Glomerular visceral epithelial cell (primary cell): ENCODE measurements around the gene CCDC14.
"Not testable (repeated sequence)": the region's sequence is repeated elsewhere in the genome, so short reads cannot be mapped to it uniquely, and the experiment has no call there.

Experiments
- DNase-seq: peaks from one replicate; pipeline ENCODE4 v3.0.0-alpha.2; 2016; ENCODE audit errors: extremely low spot score

The CCDC14 gene, protein sequence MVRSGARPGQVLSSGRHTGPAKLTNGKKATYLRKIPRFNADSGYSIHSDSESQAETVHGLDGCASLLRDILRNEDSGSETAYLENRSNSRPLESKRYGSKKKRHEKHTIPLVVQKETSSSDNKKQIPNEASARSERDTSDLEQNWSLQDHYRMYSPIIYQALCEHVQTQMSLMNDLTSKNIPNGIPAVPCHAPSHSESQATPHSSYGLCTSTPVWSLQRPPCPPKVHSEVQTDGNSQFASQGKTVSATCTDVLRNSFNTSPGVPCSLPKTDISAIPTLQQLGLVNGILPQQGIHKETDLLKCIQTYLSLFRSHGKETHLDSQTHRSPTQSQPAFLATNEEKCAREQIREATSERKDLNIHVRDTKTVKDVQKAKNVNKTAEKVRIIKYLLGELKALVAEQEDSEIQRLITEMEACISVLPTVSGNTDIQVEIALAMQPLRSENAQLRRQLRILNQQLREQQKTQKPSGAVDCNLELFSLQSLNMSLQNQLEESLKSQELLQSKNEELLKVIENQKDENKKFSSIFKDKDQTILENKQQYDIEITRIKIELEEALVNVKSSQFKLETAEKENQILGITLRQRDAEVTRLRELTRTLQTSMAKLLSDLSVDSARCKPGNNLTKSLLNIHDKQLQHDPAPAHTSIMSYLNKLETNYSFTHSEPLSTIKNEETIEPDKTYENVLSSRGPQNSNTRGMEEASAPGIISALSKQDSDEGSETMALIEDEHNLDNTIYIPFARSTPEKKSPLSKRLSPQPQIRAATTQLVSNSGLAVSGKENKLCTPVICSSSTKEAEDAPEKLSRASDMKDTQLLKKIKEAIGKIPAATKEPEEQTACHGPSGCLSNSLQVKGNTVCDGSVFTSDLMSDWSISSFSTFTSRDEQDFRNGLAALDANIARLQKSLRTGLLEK

DNA sequence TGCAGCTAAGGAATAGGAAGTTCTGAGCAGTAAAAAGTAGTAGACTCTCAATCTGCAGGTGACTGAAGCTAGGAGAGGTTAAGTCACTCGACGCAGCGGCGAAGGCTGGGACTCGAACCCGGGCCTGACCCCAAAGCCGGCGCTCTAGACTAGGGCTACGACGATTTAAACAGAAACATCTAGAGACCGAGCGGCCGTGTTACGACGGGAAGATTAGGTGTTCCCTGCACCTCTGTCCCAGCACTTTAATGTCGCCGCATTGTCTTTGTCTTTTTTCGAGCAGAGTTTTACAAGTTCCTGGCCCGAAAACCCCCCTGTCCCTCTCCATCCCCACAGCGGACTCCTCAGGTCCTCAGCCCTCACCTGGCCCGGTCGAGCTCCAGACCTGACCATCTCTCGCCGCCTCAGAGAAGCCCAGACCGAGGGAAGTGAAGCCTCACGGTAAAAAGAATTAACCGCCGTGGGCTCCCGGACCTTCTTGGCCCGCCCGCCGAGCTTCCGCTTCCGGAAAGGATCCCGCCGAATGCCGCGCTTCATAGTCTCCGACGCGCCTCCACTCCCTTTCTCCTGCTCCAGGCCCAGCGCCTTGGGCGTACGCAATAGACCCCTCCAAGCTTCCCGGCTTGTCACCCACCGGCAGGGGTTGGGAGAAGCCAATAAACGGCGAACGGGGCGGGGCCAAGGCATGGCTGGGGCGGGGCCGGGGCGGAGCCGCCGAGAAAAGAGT lies at the start of gene CCDC14:
Gene CCDC14, minus strand, starts transcription at position 449 of the 727 bp plus-strand sequence. Its CDS starts 56 bp downstream, at position 393.
- DNase-seq = peak; percentile 97

DNA sequence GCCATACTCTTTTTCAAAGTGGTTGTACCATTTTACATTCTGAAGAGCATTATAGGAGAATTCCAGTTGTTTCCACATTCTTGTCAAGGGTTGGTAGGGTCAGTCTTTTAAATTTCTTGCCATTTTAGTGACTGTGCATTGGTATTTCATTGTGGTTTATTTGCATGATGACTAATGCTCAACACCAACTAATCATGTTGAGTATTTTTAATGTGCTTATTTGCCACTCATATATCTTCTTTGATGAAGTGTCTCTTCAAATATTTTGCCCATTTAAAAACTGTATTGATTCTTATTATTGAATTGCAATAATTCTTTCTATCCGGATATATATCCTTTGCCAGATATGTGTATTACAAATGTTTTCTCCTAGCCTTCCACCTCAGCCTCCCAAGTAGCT lies 47.3 kb upstream of the CCDC14 start:
- not testable (repeated sequence) for DNase-seq

DNA sequence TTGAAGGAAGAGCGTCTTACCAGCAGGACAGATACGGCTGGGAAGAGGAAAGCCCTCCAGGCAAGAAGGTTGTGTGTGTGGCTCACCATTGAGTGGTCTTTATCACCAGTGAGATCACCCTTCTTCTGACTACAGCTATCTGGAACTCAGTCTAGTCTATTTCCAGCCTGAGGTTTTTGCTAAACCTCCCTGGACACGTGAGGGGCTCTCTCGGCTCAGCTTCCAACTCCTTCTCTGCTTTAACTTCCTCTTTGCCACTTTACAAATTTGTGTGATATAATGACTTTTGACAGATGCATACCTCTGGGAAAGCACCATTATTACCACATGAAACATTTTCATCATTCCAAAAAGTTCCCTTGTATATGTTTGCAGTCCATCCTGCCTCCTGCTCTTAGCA lies 46.2 kb upstream of the CCDC14 start:
- DNase-seq = peak; percentile 6

DNA sequence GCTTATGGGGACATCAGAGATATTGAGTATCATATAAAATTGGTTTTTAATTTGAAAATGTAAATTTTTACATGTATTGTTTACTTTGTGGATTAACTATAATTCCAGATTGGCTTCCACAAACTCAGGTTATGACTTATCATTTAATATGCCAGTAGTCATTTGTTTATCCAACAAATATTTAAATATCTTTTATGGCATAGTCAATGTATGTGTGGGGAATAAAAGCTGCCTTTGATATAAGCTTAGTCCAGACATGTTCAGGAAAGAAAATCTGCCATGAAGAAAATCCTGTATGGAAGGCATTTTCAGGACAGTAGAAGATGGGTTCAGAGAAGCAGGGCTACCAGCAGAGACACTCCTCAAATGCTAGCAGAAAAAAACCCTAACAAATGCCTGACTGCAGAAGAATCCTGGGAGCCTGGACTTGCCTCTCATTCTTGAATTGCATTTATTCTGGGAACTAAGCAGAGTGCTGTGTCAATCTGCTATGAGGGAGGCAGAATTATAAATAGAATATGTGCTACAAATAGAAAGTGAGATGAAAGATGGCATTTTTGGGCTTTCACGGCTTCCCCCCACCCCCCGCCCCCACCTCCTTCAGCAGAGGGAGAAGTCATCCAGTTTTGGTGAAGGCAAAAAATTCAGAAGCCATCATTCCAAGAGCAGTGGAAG lies 41.5 kb upstream of the CCDC14 start:
- DNase-seq = not testable (repeated sequence)

DNA sequence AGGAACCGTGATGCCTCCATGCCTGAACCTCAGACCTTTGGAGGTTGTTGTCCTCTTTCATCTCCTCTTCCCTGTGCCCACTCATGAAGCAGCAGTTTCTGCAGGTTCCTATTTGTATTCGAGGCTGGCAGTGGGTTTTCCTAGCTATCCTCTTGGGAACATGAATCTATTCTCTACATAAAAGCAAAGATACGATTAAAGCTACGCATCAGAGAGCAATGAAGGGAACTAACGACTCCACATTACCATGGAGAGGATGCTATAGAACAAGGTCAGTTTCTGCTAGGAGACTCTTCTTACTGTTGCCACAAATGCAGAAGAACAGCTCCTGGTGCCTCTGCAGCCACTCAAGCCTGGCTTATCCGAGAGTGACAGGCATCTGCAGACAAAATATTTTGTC lies 40.3 kb upstream of the CCDC14 start:
- not testable (repeated sequence) for DNase-seq

DNA sequence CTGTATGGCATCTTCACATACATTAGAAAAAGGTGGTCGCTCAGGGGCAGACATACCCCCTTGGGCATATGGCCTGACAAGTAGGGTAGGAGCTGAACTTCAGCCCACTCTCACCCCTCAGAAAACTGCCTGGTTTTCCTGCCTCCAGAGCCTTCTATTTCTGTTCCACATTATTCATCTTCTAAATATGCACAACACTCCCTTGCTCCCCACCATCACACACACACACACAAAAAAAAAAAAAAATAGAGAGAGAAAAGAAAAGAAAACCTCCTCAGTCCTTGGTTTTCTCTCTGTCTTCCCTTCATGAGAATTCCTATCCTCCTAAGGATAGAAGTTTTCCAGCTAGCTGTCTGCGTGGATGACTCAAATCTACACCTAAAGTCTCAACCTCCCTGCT lies 36.5 kb upstream of the CCDC14 start:
- DNase-seq = no peak

DNA sequence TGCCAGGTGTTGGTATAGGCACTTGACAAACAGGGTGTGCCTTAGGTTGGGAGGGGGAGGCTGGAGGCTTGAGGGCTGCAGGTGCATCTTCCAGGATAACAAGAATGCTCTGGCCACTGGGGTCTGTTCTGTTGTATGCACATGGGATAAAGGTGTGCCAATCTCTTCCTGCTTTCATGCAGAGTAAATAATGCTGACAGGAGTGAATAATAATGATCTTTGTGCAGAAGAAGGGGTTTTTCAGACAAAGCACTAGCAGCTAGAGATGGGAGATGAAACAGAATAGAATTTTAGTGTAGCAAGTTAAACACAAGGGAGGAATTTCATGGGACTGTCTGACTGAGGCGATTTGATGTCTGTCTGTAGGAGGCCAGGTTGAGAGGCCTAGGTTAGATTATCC lies 32.8 kb upstream of the CCDC14 start:
- DNase-seq = no peak

DNA sequence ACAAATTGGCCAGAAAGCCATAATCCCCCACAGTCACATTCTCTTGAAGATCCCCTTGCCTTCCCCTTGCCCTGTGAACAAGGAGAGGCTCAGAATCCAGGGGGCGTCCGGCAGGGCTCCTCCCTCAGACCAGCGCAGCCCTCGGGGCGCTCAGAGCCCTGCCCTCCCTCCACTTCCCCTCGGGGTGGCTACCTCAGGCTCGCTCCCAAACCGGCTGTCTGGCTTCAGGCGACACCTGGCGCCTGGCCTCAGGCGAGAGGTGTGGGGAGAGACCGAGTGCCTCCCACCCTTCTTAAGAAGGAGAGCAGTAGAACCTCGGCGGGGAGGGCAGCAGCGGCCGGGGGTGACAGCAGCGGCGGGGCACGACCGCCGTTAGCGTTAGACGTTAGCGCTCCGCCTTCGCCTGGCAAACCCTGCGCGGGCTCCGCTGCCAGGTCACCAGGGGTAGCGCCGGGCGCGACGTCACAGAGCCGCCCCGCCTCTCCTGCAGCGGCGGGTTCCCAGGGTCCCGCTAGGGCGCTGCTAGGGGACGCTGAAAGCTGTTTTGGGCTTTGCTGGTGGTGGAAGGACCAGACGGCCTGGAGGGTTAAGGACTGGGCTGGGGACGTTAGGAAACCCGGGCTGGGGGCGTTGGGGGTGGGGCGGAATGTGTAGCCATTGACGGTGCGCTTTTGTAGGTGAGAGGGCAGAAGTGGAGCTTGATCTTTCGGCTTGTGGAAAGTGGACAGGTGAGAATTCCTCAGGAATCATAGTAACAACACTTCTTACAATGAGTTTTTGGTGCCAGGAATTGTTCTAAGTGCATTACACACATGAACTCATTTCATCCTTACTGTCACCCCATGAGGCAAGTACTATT lies 30.9 kb upstream of the CCDC14 start, which contains the start of gene ROPN1:
Gene ROPN1, minus strand, starts transcription at position 395 of the 859 bp plus-strand sequence. CDS start 11,643 bp downstream, outside the sequence.
- not testable (repeated sequence) for DNase-seq

DNA sequence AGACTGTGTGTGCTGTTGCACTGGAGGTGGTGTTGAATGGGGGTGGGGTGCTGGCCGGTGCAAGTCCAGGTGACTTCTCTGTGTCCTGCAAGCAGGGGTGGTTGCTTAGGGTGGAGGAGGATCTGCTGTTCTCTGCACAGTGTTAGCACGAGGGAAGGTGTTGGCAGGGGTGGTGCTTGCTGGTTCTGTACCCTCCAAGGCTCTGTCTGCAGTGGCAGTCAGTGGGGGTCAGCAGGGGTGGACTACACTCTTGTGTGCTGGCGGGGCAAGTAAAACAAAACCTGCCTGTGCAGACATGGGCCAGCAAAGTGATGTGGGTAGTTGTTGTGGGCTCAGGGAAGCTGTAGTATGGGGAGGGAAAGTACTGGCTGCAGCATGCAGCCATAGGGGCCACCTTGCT lies 25.4 kb upstream of the CCDC14 start:
- no peak for DNase-seq

DNA sequence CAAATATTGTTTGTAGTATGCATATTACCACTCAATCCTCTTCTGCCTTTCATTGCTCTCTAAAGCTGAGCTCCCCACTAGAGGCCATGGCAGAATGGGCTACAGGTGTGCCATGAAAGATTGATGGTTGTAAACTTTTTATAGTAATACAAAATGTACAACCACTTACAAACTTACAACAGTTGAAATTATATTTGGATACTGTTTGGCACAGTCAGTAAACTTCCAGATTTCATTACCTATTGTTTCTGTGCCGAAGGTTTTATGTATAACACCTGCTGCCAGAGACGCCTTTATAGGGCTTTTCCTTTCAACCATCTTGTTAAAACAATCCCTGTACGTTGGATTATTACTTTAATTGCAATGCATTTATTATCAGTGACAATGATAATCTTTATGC lies 23.9 kb upstream of the CCDC14 start:
- no peak for DNase-seq

DNA sequence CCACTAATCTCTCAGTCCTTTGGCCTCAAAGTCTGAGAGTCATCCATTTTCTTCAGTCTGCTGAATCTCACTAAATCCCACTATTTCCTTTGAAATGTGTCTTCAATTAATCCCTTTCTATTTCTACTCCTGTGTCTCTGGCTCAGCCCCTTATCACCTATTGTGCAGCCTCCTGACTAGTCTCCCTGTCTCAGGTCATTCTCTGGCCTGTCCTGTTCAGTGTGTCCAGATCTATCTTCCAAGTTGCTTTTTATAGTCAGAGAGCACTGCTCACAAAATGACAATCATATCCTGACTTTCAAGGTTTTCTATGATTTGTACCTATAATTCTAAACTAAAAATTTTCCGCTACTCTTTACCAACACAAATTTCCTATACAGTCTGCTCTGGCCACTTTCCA lies 23.3 kb upstream of the CCDC14 start:
- no peak for DNase-seq

DNA sequence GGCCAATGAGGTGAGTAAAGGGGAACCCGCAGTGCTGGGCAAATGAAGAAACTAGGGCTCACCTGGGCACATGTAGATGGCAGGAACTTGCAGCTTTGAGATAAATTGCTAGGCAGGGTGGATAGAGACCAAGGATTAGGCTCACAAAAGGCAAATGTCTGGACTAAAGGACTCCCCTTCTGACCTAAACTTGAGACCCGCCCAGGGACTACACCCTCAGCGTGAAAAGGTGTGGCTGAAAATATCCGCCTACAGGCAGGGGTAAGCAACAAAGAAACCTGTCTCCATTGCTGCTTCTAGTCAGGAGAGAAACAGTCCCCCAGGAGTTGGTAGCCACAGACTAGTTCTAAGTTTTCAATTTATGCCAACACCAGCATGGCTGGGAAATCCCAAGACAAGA lies 20.3 kb upstream of the CCDC14 start:
- DNase-seq = not testable (repeated sequence)

DNA sequence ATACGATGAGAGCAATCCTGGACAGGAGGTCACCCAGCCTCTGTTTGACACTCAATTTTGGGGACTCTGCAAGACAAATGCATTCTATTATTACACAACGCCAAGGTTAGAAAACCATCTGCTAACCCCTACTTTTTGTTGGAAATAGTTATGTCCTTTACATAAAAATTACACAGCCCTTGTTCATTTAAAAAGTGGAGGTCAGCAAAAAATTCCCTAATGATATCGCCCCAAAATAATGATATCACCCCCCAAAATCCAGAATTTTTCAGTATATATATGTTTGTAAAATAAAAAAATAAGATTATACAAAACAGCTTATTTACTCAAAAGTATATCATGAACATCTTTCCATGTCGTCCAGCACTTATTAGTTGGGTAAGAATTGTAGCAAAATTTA lies 19.5 kb upstream of the CCDC14 start:
- DNase-seq = no peak

DNA sequence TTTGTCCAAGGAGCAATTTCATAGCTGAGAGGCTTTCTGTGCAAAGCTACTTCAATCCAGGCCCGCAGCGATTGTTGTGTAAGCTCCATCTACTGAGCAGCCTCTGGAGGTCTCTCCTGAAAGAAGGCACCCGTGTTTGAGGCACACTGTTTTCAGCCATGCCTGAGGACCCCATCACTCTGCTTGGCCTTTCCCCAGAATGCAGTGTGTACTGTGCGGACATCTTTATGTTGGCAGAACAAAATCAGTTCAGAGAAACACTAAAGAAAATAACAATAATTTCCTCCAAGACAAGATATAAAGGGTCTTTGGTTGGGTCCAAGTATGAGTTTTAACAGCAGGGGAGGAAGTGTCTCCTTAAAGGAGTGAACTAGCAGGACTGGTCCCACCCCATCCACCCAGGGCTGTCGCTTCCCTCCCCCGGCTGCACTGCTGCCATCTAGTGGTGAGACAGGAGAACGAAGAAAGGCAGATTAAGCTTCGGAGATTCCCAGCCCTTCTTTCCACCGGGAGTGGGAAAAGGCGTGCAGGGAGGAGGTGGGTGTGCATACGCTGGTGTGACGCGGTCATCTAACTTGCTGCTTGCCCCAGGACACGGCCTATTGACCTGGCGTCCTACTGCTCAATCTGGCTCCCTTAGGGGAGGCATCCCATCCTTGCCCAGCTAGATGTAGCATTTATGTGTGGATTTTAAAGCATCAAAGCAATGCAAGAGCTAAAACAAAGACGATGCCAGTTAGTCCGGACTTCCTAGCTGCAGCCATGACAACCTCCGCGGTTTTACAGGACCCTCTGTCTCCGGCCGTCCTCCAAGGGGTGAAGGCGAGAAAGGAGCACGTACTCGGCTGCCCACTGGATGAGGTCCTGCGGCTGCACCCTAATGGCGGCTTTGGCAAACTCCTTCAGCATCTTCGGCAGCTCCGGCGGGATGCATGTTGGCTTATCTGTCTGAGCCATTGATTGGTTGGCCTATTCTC lies 18.8 kb upstream of the CCDC14 start:
- DNase-seq = peak; percentile 50

DNA sequence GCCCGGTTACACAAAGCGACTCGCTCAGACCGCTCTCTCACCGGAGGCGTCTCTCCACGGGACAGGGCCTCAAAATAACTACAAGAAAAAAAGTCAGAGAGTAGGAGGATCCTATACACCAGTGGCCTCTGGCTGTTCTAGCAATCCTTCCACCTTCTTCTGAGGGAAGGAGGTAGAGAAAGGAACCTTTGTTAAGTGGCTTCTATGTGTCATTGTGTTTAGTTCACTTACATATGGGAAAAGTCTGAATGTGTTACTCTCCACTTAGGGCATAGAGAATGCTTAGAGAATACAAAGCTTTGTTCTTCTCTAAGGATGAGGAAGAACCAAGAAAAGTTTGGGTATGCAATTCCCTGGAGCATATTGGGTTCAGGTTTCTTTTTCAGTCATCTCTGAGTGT lies 15.9 kb upstream of the CCDC14 start:
- DNase-seq = not testable (repeated sequence)

DNA sequence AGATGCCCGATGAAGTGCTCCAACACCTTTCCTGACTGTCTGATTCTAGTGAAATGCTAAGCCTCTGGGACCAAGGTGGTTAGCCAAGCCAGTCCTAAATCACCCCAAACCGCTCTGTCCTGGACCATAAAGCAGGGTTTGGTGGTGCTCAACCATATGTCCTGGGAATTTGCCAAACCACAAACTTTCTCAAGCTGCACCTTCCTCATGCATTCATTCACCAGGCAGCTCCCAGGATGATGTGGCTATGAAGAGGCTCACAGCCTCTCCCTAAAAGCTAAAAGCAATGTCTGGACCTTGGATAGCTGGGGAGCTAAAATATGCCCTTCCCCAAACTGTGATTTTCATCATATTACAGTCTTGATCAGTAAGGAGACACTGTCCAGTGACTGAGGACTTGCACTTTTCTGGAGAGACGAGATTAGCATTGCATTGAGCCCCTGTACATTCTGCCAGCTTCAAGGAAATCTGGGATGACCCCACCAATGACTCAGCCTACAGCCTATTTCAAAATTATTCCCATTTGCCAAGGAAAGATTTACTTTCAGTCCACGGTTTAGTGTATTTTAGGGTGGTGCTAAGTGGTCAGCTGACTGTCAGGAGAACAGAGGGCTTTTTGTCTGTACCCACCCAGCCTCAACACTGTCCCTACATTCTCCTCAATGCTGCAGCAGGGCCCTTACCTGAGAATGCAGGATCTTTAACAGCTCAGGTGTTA lies 15.3 kb upstream of the CCDC14 start:
- peak; percentile 52 for DNase-seq

DNA sequence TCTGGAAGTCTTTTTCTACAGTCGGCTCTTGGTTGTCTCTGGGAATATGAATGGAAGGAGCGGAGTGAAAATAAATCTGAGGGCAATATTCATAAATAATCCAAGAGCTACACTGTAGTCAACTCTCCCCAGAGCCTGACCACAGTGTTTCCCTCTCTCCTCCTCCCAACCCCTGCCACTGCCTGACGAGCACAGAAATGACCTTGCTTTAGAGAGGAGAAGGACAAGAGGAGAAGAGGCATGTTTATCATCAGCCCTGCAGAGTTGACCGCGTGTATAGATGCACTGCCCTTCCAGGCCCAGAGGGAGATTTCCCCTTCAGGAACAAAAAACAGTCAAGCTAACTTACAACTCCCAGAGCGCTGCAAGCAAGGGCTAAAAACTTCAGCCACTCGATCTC lies 14.0 kb upstream of the CCDC14 start:
- DNase-seq = not testable (repeated sequence)

DNA sequence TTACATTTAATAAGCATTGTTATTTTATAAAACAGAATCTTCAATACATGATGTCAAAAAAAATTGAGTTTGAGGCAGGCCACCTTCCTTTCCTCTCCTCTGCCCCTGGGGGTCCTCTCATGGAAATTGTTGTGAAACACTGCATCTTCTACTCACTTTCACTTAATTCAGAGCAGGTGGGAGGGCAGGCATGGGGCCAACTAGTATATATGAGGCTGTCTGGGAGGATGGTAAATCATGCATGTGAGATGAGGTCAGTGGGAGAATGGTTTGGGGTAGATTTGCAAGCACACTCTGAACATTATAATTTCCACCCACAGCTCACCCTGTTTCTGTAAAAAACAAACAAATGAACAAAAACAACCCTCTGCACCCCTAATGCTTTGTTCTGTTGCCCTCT lies 10.4 kb upstream of the CCDC14 start:
- no peak for DNase-seq
